ENCODE results near the gene PIK3C2B. TPM values are rescaled to one million over a fixed set of nuclear protein-coding genes. Genes with fewer than 3 reads are reported as not detected.

The PIK3C2B gene
- total and polyA plus RNA-seq, 2 donors (not counting 3 experiments of a cell fraction or from before 2014, with no cell fraction given): 33.7 to 49.0 TPM

GRCh38 chr1:204459706-204460105 lies 34.9 kb downstream of the PIK3C2B start:
- ChIA-PET POLR2A (no interaction called here), CTCF (interaction anchor here (1.7 to 9.2 kb wide), 2 partner anchors 14 to 34 kb away, joined by 5 to 94 read pairs; partner anchors contain the start of gene PIK3C2B)
- Histone ChIP-seq H3K27ac (ENCODE audit: insufficient read depth, low read depth, low read length) (no peak overlapping the region), H3K4me1 (ENCODE audit: control insufficient read depth, extremely low read depth, insufficient read depth, low read length) (peaks cover 44% of the 10 kb centered on the region), H4K20me1 (replicated peaks; ENCODE audit: control insufficient read depth, extremely low read depth, insufficient read depth, low read length) (no peaks in the 10 kb centered on the region), H3K79me2 (ENCODE audit: control insufficient read depth, insufficient read depth, low read length) (no peaks in the 10 kb centered on the region), H3K36me3 (ENCODE audit: control insufficient read depth in 2 of 2, extremely low read depth in 1 of 2, insufficient read depth in 2 of 2, low read length in 2 of 2) (peaks cover 0 to 36% of the 10 kb centered on the region in 2 experiments), H3K27me3 (ENCODE audit: control insufficient read depth in 2 of 2, insufficient read depth in 2 of 2, low read length in 2 of 2) (no peaks in the 10 kb centered on the region), H2AFZ (ENCODE audit: low read depth, low read length) (no peak overlapping the region), H3K4me2 (ENCODE audit: insufficient read depth, low read length) (no peak overlapping the region), H3K9me1 (replicated peaks; ENCODE audit: control insufficient read depth, extremely low read depth, insufficient read depth, low read length) (no peaks in the 10 kb centered on the region), H3K4me3 (replicated peaks in 1 of 3; ENCODE audit: insufficient read depth in 1 of 3, low read depth in 1 of 3, low read length in 3 of 3) (no peak overlapping the region), H3K9me3 (replicated peaks; ENCODE audit: control insufficient read depth, insufficient read depth, low read length) (no peaks in the 10 kb centered on the region), H3K9ac (replicated peaks; ENCODE audit: extremely low read depth, insufficient read depth, low read length) (no peak overlapping the region)
- TF ChIP-seq POLR2A (IDR thresholded peaks at IDR 0.05; ENCODE audit: low read depth, low read length) (no peak), EZH2 (IDR thresholded peaks at IDR 0.05; ENCODE audit: borderline replicate concordance, low read depth, low read length, severe bottlenecking) (no peak)
- no peak for DNase-seq (ENCODE audit: low read depth, low spot score)
- intact Hi-C loops (cut with micrococcal nuclease): no loop called here
- BruUV-seq (replicated peaks): no TSS peak
- dilution Hi-C loops (cut with MboI; ENCODE audit: extremely low pct_ligation_motif_present, low sequenced_read_pairs): no loop called here
- FAIRE-seq: no peak

GRCh38 chr1:204457666-204458065 lies 36.9 kb downstream of the PIK3C2B start:
- H3K27ac ChIP-seq (ENCODE audit: insufficient read depth, low read depth, low read length): no peak overlapping the region
- no peak overlapping the region for H2AFZ ChIP-seq (ENCODE audit: low read depth, low read length)
- dilution Hi-C loops (cut with MboI; ENCODE audit: extremely low pct_ligation_motif_present, low sequenced_read_pairs) (no loop called here), intact Hi-C loops (cut with micrococcal nuclease) (no loop called here)
- H3K4me1 ChIP-seq (ENCODE audit: control insufficient read depth, extremely low read depth, insufficient read depth, low read length): peaks cover 33% of the 10 kb centered on the region
- BruUV-seq (replicated peaks): no TSS peak
- H3K4me2 ChIP-seq (ENCODE audit: insufficient read depth, low read length): no peak overlapping the region
- FAIRE-seq (no peak), DNase-seq (ENCODE audit: low read depth, low spot score) (no peak)
- H3K9me1 ChIP-seq (replicated peaks; ENCODE audit: control insufficient read depth, extremely low read depth, insufficient read depth, low read length): no peaks in the 10 kb centered on the region
- H4K20me1 ChIP-seq (replicated peaks; ENCODE audit: control insufficient read depth, extremely low read depth, insufficient read depth, low read length): no peaks in the 10 kb centered on the region
- no peaks in the 10 kb centered on the region for H3K27me3 ChIP-seq (ENCODE audit: control insufficient read depth in 2 of 2, insufficient read depth in 2 of 2, low read length in 2 of 2)
- ChIA-PET CTCF (interaction anchor here (1.0 to 34.5 kb wide), 4 partner anchors 9 to 42 kb away, joined by 4 to 1267 read pairs (median 6); partner anchors contain the start of gene PIK3C2B), POLR2A (no interaction called here)
- no peaks in the 10 kb centered on the region for H3K79me2 ChIP-seq (ENCODE audit: control insufficient read depth, insufficient read depth, low read length)
- H3K9me3 ChIP-seq (replicated peaks; ENCODE audit: control insufficient read depth, insufficient read depth, low read length): no peaks in the 10 kb centered on the region
- H3K9ac ChIP-seq (replicated peaks; ENCODE audit: extremely low read depth, insufficient read depth, low read length): no peak overlapping the region
- TF ChIP-seq MAX (IDR thresholded peaks at IDR 0.05; ENCODE audit: insufficient read depth, insufficient read length) (no peak), EZH2 (IDR thresholded peaks at IDR 0.05; ENCODE audit: borderline replicate concordance, low read depth, low read length, severe bottlenecking) (no peak), FOS (IDR thresholded peaks at IDR 0.05; ENCODE audit: borderline replicate concordance, insufficient read depth, low read length) (no peak), POLR2AphosphoS5 (IDR thresholded peaks at IDR 0.05; ENCODE audit: insufficient read depth, low read depth, low read length) (no peak), MYC (IDR thresholded peaks at IDR 0.05; ENCODE audit: low read depth, low read length) (no peak), POLR2A (IDR thresholded peaks at IDR 0.05; ENCODE audit: low read depth, low read length) (no peak), JUN (IDR thresholded peaks at IDR 0.05; ENCODE audit: borderline replicate concordance, insufficient read depth, insufficient read length, low read depth) (no peak), CTCF (IDR thresholded peaks at IDR 0.05; ENCODE audit: extremely low read depth in 1 of 2, insufficient read depth in 1 of 2, low read depth in 1 of 2, low read length in 2 of 2) (no peak), GATA2 (IDR thresholded peaks at IDR 0.05; ENCODE audit: insufficient read depth, insufficient read length, low read depth, low read length) (no peak)
- H3K4me3 ChIP-seq (replicated peaks in 1 of 3; ENCODE audit: insufficient read depth in 1 of 3, low read depth in 1 of 3, low read length in 3 of 3): no peak overlapping the region
- peaks cover 0 to 33% of the 10 kb centered on the region in 2 experiments for H3K36me3 ChIP-seq (ENCODE audit: control insufficient read depth in 2 of 2, extremely low read depth in 1 of 2, insufficient read depth in 2 of 2, low read length in 2 of 2)

Data from endothelial cell of umbilical vein (primary cell).